ENCODE measurements around the gene TERT. TPM values are rescaled to one million over a fixed set of nuclear protein-coding genes. Genes with fewer than 3 reads are reported as not detected.

The TERT gene
- total and polyA plus RNA-seq, 2 experiments from 2014 or later = 0.08 TPM; not detected in 1

GRCh38 chr5:1310118-1310517 is 15.2 kb upstream of the TERT start:
- H3K27me3 ChIP-seq = no peaks in the 10 kb centered on the region
- peak; percentile 1 for DNase-seq (ENCODE audit: low spot score)
- TF ChIP-seq EZH2 (IDR thresholded peaks at IDR 0.05; ENCODE audit: borderline replicate concordance) = no peak
- no peak for TF ChIP-seq CTCF (IDR thresholded peaks at IDR 0.05; ENCODE audit: poor library complexity)
- TF ChIP-seq EZH2phosphoT487 (IDR thresholded peaks at IDR 0.05; ENCODE audit: low read depth, severe bottlenecking, unreplicated experiment) = no peak
- H3K4me1 ChIP-seq (ENCODE audit: insufficient read depth) = peaks cover under 1% of the 10 kb centered on the region
- H3K9me2 ChIP-seq (replicated peaks; ENCODE audit: insufficient read depth) = no peaks in the 10 kb centered on the region
- H3K36me3 ChIP-seq (replicated peaks; ENCODE audit: insufficient read depth, low read depth) = no peaks in the 10 kb centered on the region
- no peaks in the 10 kb centered on the region for H3K9me3 ChIP-seq (ENCODE audit: low read depth)
- no peak overlapping the region for H2AFZ ChIP-seq
- no peaks in the 10 kb centered on the region for H4K20me1 ChIP-seq (ENCODE audit: insufficient read depth, poor library complexity, severe bottlenecking)
- no peaks in the 10 kb centered on the region for H3K79me2 ChIP-seq
- no peak overlapping the region for H3K27ac ChIP-seq
- 85% methylated on average over 7 of the region's 7 CpGs for WGBS (ENCODE audit: low lambda C conversion rate, missing lambda C conversion rate)
- H3K4me2 ChIP-seq = no peak overlapping the region
- no peak overlapping the region for H3K4me3 ChIP-seq

- H3K9me2 ChIP-seq (replicated peaks; ENCODE audit: insufficient read depth) = no peaks in the 10 kb centered on the region
Measured at GRCh38 chr5:1304033-1304432, 9.2 kb upstream of the TERT start.

GRCh38 chr5:1302258-1302657 is 7.4 kb upstream of the TERT start:
- Histone ChIP-seq H3K4me3 (no peak overlapping the region), H3K4me1 (ENCODE audit: insufficient read depth) (no peaks in the 10 kb centered on the region), H3K36me3 (replicated peaks; ENCODE audit: insufficient read depth, low read depth) (no peaks in the 10 kb centered on the region), H3K4me2 (no peak overlapping the region), H3K27me3 (peaks cover 2% of the 10 kb centered on the region), H3K9me2 (replicated peaks; ENCODE audit: insufficient read depth) (no peaks in the 10 kb centered on the region), H3K79me2 (no peaks in the 10 kb centered on the region), H4K20me1 (ENCODE audit: insufficient read depth, poor library complexity, severe bottlenecking) (no peaks in the 10 kb centered on the region), H3K27ac (no peak overlapping the region), H2AFZ (no peak overlapping the region), H3K9me3 (ENCODE audit: low read depth) (no peaks in the 10 kb centered on the region)
- no peak for TF ChIP-seq CTCF (IDR thresholded peaks at IDR 0.05; ENCODE audit: poor library complexity)
- TF ChIP-seq EZH2phosphoT487 (IDR thresholded peaks at IDR 0.05; ENCODE audit: low read depth, severe bottlenecking, unreplicated experiment) = no peak
- TF ChIP-seq EZH2 (IDR thresholded peaks at IDR 0.05; ENCODE audit: borderline replicate concordance) = no peak
- 94% methylated on average over 2 of the region's 2 CpGs for WGBS (ENCODE audit: low lambda C conversion rate, missing lambda C conversion rate)
- DNase-seq (ENCODE audit: low spot score) = no peak

More at GRCh38 chr5:1304033-1304432, 9.2 kb upstream of the TERT start:
- WGBS (ENCODE audit: low lambda C conversion rate, missing lambda C conversion rate) = 81% methylated on average over 2 of the region's 2 CpGs
- Histone ChIP-seq H3K36me3 (replicated peaks; ENCODE audit: insufficient read depth, low read depth) (no peaks in the 10 kb centered on the region), H3K4me1 (ENCODE audit: insufficient read depth) (no peaks in the 10 kb centered on the region), H4K20me1 (ENCODE audit: insufficient read depth, poor library complexity, severe bottlenecking) (no peaks in the 10 kb centered on the region), H2AFZ (no peak overlapping the region), H3K27me3 (no peaks in the 10 kb centered on the region), H3K79me2 (no peaks in the 10 kb centered on the region), H3K9me3 (ENCODE audit: low read depth) (no peaks in the 10 kb centered on the region), H3K27ac (no peak overlapping the region), H3K4me3 (no peak overlapping the region), H3K4me2 (no peak overlapping the region)
- TF ChIP-seq EZH2 (IDR thresholded peaks at IDR 0.05; ENCODE audit: borderline replicate concordance) = no peak
- no peak for TF ChIP-seq CTCF (IDR thresholded peaks at IDR 0.05; ENCODE audit: poor library complexity)
- TF ChIP-seq EZH2phosphoT487 (IDR thresholded peaks at IDR 0.05; ENCODE audit: low read depth, severe bottlenecking, unreplicated experiment) = no peak
- no peak for DNase-seq (ENCODE audit: low spot score)

Data from hepatocyte (in vitro differentiated cells).